ENCODE results near the gene PCDH9.
"Not testable (repeated sequence)": the region's sequence is repeated elsewhere in the genome, so short reads cannot be mapped to it uniquely, and the experiment has no call there.

GRCh38 chr13:66286806-66287205 lies 943.3 kb downstream of the PCDH9 start:
- not testable (repeated sequence) for TF ChIP-seq CTCF (conservative IDR thresholded peaks at IDR 0.05; ENCODE audit: low read depth, low read length); EZH2 (IDR thresholded peaks at IDR 0.05; ENCODE audit: borderline replicate concordance, low read depth, low read length, poor library complexity, severe bottlenecking)

Measured in A673 (cell line).